ENCODE measurements around the gene CFTR.

DNA sequence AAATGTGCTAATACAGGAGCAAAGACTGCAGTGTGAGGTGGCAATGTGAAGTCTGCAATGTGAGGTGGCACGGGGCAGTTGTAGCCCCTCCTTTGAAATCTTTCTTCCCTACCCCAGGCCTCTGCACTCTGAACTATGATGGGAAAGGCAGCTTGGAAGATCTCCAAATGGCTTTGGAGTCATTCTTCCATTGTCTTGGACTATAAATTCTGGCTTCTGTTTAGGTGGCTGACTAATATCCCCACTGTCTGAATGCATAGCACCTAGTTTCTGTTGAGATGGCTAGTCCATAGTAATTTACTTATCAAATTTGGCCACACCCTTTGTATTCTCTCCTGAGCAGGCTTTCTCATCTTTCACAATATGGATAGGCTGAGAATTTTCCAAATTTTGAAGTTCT is 175.0 kb downstream of the CFTR start:
- TF ChIP-seq, protein P1, sequence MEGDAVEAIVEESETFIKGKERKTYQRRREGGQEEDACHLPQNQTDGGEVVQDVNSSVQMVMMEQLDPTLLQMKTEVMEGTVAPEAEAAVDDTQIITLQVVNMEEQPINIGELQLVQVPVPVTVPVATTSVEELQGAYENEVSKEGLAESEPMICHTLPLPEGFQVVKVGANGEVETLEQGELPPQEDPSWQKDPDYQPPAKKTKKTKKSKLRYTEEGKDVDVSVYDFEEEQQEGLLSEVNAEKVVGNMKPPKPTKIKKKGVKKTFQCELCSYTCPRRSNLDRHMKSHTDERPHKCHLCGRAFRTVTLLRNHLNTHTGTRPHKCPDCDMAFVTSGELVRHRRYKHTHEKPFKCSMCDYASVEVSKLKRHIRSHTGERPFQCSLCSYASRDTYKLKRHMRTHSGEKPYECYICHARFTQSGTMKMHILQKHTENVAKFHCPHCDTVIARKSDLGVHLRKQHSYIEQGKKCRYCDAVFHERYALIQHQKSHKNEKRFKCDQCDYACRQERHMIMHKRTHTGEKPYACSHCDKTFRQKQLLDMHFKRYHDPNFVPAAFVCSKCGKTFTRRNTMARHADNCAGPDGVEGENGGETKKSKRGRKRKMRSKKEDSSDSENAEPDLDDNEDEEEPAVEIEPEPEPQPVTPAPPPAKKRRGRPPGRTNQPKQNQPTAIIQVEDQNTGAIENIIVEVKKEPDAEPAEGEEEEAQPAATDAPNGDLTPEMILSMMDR (conservative IDR thresholded peaks at IDR 0.05), result no peak
- no peak for TF ChIP-seq EZH2 (IDR thresholded peaks at IDR 0.05; ENCODE audit: low read depth)

All from PC-9 (cell line).